WTC11 (cell line): ENCODE data around the gene MAGI2. TPM values are rescaled to one million over a fixed set of nuclear protein-coding genes. Genes with fewer than 3 reads are reported as not detected.

Experiments used
- ATAC-seq: fragments of 200-7000 bp; cut with Tn5 transposase; 2 replicates; pipeline ENCODE4 v1.10.0; 2021; ENCODE audit warnings: mild to moderate bottlenecking, moderate library complexity
- CTCF ChIA-PET: fragments of 300-600 bp; sonication (Branson Sonifier 250); formaldehyde crosslinking; loops from one replicate; lab custom pipeline; 2021; ENCODE audit warnings: antibody characterized with exemption; lab: Charles Lee
- POLR2A ChIA-PET: fragments of 350-600 bp; sonication (Branson Sonifier 250); formaldehyde crosslinking; loops from one replicate; lab custom pipeline; 2021; ENCODE audit warnings: antibody characterized with exemption; lab: Charles Lee
- DNase-seq: peaks from one replicate; pipeline ENCODE4 v3.0.0; 2021; ENCODE audit warnings: low spot score
- H3K27ac Mint-ChIP-seq: 2 replicates; pipeline ENCODE4 v1.8.0; 2021; ENCODE audit warnings: mixed read lengths
- H3K27me3 Mint-ChIP-seq: 2 replicates; pipeline ENCODE4 v1.8.0; 2021; ENCODE audit warnings: low read depth, mild to moderate bottlenecking, moderate library complexity, mixed read lengths
- H3K36me3 Mint-ChIP-seq: 2 replicates; pipeline ENCODE4 v1.8.0; 2021; ENCODE audit warnings: mixed read lengths
- H3K4me1 Mint-ChIP-seq: 2 replicates; pipeline ENCODE4 v1.8.0; 2022; ENCODE audit warnings: mixed read lengths
- H3K4me3 Mint-ChIP-seq: 2 replicates; pipeline ENCODE4 v1.8.0; 2021; ENCODE audit warnings: mild to moderate bottlenecking, moderate library complexity, mixed read lengths
- H3K9me3 Mint-ChIP-seq: 2 replicates; pipeline ENCODE4 v1.8.0; 2021; ENCODE audit warnings: mixed read lengths
- AR ChIP-seq: fragments of 250-450 bp; sonication (Bioruptor Pico); IDR thresholded peaks from 2 replicates; pipeline ENCODE4 v1.9.0; 2021; ENCODE audit warnings: mild to moderate bottlenecking
- ATF1 ChIP-seq: sonication (generic); formaldehyde crosslinking; IDR thresholded peaks from 2 replicates; pipeline ENCODE4 v1.8.1; 2023; ENCODE audit warnings: mild to moderate bottlenecking, moderate library complexity, missing genetic modification reagents
- E2F1 ChIP-seq: sonication (generic); formaldehyde crosslinking; IDR thresholded peaks from 2 replicates; pipeline ENCODE4 v1.8.0; 2022; ENCODE audit warnings: mild to moderate bottlenecking, missing genetic modification reagents
- ERG ChIP-seq: fragments of 250-450 bp; sonication (Bioruptor Pico); IDR thresholded peaks from 2 replicates; pipeline ENCODE4 v1.8.0; 2021; ENCODE audit warnings: mild to moderate bottlenecking
- GABPB1 ChIP-seq: sonication (generic); formaldehyde crosslinking; IDR thresholded peaks from 2 replicates; pipeline ENCODE4 v1.8.1; 2023; ENCODE audit warnings: mild to moderate bottlenecking, missing genetic modification reagents
- IRF1 ChIP-seq: sonication (generic); formaldehyde crosslinking; IDR thresholded peaks from 2 replicates; pipeline ENCODE4 v1.8.0; 2023; ENCODE audit warnings: missing genetic modification reagents
- IRF2 ChIP-seq: sonication (generic); formaldehyde crosslinking; IDR thresholded peaks from 2 replicates; pipeline ENCODE4 v1.8.0; 2022; ENCODE audit warnings: low read depth, missing genetic modification reagents, borderline replicate concordance
- JAZF1 ChIP-seq: fragments of 250-450 bp; sonication (Bioruptor Pico); IDR thresholded peaks from 2 replicates; pipeline ENCODE4 v1.9.0; 2021; ENCODE audit warnings: moderate library complexity, mild to moderate bottlenecking, inconsistent platforms
- KAT7 ChIP-seq: sonication (generic); formaldehyde crosslinking; IDR thresholded peaks from 2 replicates; pipeline ENCODE4 v1.8.1; 2023; ENCODE audit warnings: missing genetic modification reagents, mild to moderate bottlenecking, borderline replicate concordance
- NR1H2 ChIP-seq: sonication (generic); formaldehyde crosslinking; IDR thresholded peaks from 2 replicates; pipeline ENCODE4 v1.9.0; 2021; ENCODE audit warnings: mild to moderate bottlenecking, moderate library complexity, missing genetic modification reagents
- OVOL2 ChIP-seq: fragments of 250-450 bp; sonication (Bioruptor Pico); IDR thresholded peaks from 2 replicates; pipeline ENCODE4 v1.9.0; 2021; ENCODE audit warnings: mild to moderate bottlenecking, borderline replicate concordance
- PREB ChIP-seq: sonication (generic); formaldehyde crosslinking; IDR thresholded peaks from 2 replicates; pipeline ENCODE4 v1.8.1; 2022; ENCODE audit warnings: mild to moderate bottlenecking, missing genetic modification reagents, moderate library complexity, borderline replicate concordance
- PRRX2 ChIP-seq: fragments of 250-450 bp; sonication (Bioruptor Pico); IDR thresholded peaks from 2 replicates; pipeline ENCODE4 v1.8.0; 2021; ENCODE audit warnings: mild to moderate bottlenecking
- SOX15 ChIP-seq: fragments of 250-450 bp; sonication (Bioruptor Pico); IDR thresholded peaks from 2 replicates; pipeline ENCODE4 v1.9.0; 2021; ENCODE audit warnings: mild to moderate bottlenecking
- STAT6 ChIP-seq: sonication (generic); formaldehyde crosslinking; conservative IDR thresholded peaks from 2 replicates; pipeline ENCODE4 v1.8.1; 2023; ENCODE audit warnings: mild to moderate bottlenecking, low read depth, missing genetic modification reagents, moderate library complexity
- TEAD1 ChIP-seq: sonication (generic); formaldehyde crosslinking; IDR thresholded peaks from 2 replicates; pipeline ENCODE4 v1.8.0; 2022; ENCODE audit warnings: mild to moderate bottlenecking, missing genetic modification reagents
- TEAD4 ChIP-seq: sonication (generic); formaldehyde crosslinking; IDR thresholded peaks from 2 replicates; pipeline ENCODE4 v1.8.0; 2022; ENCODE audit warnings: mild to moderate bottlenecking, missing genetic modification reagents
- ZNF138 ChIP-seq: sonication (generic); formaldehyde crosslinking; conservative IDR thresholded peaks from 2 replicates; pipeline ENCODE4 v1.8.1; 2022; ENCODE audit warnings: mild to moderate bottlenecking, moderate library complexity, missing genetic modification reagents
- ZNF219 ChIP-seq: sonication (generic); formaldehyde crosslinking; IDR thresholded peaks from 2 replicates; pipeline ENCODE4 v1.8.0; 2023; ENCODE audit warnings: missing genetic modification reagents, mild to moderate bottlenecking, borderline replicate concordance
- ZNF317 ChIP-seq: sonication (generic); formaldehyde crosslinking; IDR thresholded peaks from 2 replicates; pipeline ENCODE4 v1.8.1; 2023; ENCODE audit warnings: low read depth, mild to moderate bottlenecking, moderate library complexity, missing genetic modification reagents, borderline replicate concordance
- ZNF396 ChIP-seq: fragments of 250-450 bp; sonication (Bioruptor Pico); IDR thresholded peaks from 2 replicates; pipeline ENCODE4 v1.8.0; 2021; ENCODE audit warnings: mild to moderate bottlenecking, moderate library complexity, borderline replicate concordance
- ZNF512 ChIP-seq: sonication (generic); formaldehyde crosslinking; IDR thresholded peaks from 2 replicates; pipeline ENCODE4 v1.8.1; 2022; ENCODE audit warnings: missing genetic modification reagents, borderline replicate concordance
- ZSCAN18 ChIP-seq: fragments of 250-450 bp; sonication (Bioruptor Pico); IDR thresholded peaks from 2 replicates; pipeline ENCODE4 v2.1.2; 2022; ENCODE audit warnings: mild to moderate bottlenecking, moderate library complexity
- total RNA-seq: library from RNA; stranded (reverse); gene quantifications from 3 replicates; pipeline ENCODE4 v1.2.3, GENCODE V29; 2021

Gene MAGI2
- total RNA-seq, 1 experiment from 2014 or later, result 26.6 TPM

GRCh38 chr7:78118470-78118869, 1335.0 kb downstream of the MAGI2 start (continued):
- TF ChIP-seq STAT6 (no peak), JAZF1 (CRISPR knock-in tag) (no peak), ZSCAN18 (no peak), IRF2 (CRISPR knock-in tag) (no peak), TEAD1 (CRISPR knock-in tag) (no peak), E2F1 (CRISPR knock-in tag) (no peak), ZNF396 (CRISPR knock-in tag) (no peak), KAT7 (CRISPR knock-in tag) (no peak), TEAD4 (CRISPR knock-in tag) (no peak), SOX15 (CRISPR knock-in tag) (no peak), ZNF138 (CRISPR knock-in tag) (no peak)
- TF ChIP-seq, all 79 proteins: peak for 0

GRCh38 chr7:78115876-78116275, 1337.6 kb downstream of the MAGI2 start:
- POLR2A ChIA-PET, result no interaction called here
- DNase-seq (no peak), ATAC-seq (no peak)
- peaks cover 5% of the 10 kb centered on the region; the same call in 1 of the 2 replicates for H3K36me3 Mint-ChIP-seq
- H3K9me3 Mint-ChIP-seq, result peaks cover 9% of the 10 kb centered on the region
- H3K27ac Mint-ChIP-seq, result no peak overlapping the region
- H3K4me3 Mint-ChIP-seq, result no peak overlapping the region
- CTCF ChIA-PET, result interaction anchor here (2.0 kb wide), 1 partner anchor 76 kb away, joined by 5 read pairs; no protein-coding TSS in a partner anchor
- H3K4me1 Mint-ChIP-seq, result peaks cover 51% of the 10 kb centered on the region
- H3K27me3 Mint-ChIP-seq, result no peaks in the 10 kb centered on the region
- TF ChIP-seq OVOL2 (CRISPR knock-in tag), result no peak
- no peak for TF ChIP-seq IRF1 (CRISPR knock-in tag)
- TF ChIP-seq NR1H2, result no peak
- TF ChIP-seq AR (CRISPR knock-in tag), result no peak
- no peak for TF ChIP-seq ZNF219 (CRISPR knock-in tag)
- TF ChIP-seq ZNF138 (CRISPR knock-in tag), result no peak
- no peak for TF ChIP-seq PRRX2 (CRISPR knock-in tag)
- TF ChIP-seq ERG, result no peak
- no peak for TF ChIP-seq ATF1 (CRISPR knock-in tag)
- no peak for TF ChIP-seq PREB
- no peak for TF ChIP-seq GABPB1
- TF ChIP-seq ZNF512 (CRISPR knock-in tag), result no peak
- no peak for TF ChIP-seq ZNF317 (CRISPR knock-in tag)
